Pons (tissue), 1 donor: ENCODE measurements around the gene YIF1A.
"Not testable (repeated sequence)": the region's sequence is repeated elsewhere in the genome, so short reads cannot be mapped to it uniquely, and the experiment has no call there.

Experiments
- DNase-seq: peaks from one replicate; pipeline ENCODE4 v3.0.0-alpha.2; 2016; ENCODE audit warnings: low spot score

Gene YIF1A

DNA sequence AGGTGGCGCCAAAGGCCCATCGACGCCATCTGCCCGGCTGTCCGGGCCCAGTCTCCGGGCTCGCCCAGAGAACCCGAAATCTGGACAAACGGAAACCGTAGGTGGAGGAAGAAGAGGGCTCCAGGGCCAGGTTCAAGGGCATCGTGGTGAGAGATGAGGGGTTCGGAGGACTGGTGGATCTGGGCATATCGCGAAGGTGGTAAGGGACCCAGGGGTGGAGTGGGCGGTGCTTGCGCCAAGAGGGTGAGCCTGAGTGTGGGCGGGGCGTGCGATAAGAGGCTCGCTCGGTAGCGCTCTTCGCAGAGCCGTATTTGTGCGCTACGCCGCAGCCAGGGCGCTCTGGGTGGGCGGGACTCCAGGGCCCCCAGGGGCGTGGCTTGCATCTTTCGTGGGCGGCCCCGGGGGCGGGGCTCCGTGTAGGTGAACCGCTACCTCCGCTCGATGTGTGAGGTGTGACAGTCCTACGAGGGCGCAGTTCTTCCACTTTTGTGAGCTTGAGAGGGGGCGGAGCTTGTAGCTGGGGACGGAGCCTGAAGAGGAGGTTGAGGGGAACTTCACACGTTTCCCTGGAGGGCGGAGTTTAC, 23.1 kb upstream of the YIF1A start:
- DNase-seq, result peak; percentile 87

DNA sequence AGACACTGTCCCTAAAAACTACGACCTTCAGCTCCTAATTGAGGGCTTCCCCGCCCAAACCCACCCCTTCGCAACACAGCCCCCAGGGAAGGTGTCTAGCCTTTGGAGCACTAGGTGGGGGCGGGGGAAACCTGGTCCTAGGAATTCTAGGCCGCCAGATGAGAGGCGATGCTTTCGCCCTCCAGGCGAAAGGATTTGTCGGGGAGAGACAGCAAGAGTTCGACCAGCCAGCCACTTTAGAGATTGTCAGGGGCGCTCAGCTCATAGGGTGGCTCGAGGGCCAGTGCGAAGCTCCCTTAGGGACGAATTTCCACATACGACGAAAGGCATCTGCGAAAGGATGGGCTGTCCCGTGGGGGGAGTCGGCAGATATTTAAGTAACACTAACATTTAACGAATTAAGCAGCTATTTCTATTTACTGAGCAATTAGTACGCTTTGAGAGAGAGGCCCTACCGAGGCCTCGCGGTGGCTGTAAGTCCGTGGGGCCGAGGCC, 22.6 kb upstream of the YIF1A start:
- no peak for DNase-seq

DNA sequence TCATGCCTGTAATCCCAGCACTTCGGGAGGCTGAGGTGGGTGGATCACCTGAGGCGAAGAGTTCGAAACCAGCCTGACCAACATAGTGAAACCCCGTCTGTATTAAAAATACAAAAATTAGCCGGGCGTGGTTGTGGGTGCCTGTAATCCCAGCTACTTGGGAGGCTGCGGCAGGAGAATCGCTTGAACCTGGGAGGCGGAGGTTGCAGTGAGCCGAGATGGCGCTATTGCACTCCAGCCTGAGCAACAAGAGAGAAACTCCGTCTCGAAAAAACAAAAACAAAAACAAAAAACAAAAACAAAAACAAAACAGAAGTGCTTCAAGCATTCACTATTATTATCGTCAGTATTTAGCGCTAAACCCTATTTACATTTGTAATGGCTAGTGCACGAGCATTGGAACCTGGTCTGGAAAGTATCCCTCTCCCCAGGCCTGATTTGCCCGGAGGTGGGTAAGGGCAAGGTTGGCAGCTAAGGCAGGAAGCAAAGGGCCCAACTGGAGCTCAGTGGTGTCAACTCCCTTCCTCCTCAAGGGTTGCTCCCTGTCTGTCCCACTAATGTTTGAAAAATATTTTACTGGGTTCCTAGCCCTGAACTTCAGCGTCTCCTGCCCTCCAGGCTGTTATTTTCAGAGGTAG, 22.0 kb upstream of the YIF1A start:
- not testable (repeated sequence) for DNase-seq

DNA sequence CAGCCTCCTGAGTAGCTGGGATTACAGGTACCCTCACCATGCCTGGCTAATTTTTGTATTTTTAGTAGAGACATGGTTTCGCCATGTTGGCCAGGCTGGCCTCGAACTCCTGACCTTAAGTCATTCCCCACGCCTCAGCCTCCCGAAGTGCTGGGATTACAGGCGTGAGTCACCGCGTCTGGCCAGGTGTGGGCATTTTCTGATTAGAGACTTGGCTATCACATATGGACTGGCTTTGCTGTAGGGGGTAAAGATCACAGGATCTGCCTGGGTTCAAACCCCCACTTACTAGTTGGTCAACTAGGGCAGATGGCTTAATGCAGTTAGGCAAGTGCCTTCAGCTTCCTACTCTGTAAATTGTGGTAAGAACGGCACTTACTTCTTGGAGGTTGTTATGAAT, 21.4 kb upstream of the YIF1A start:
- DNase-seq, result no peak

DNA sequence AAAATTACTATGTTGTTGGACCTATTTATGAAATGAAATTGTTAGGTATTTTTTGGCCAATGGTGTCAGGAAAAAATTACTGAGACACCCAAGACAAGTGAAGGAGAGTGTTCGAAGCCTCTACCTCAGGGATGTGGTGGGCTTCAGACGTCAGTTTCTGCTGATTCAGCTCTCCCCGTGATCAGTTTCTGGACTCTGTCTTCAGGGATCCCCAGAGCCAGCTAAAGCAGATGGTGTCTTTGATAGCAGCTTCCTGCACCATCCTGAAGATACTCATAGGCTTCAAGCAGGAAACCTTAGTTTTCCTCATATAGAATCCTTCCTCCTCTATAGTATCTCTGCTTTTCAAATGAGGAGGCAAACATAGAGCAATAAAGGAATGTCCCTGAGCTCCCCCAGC, 20.5 kb upstream of the YIF1A start:
- DNase-seq, result no peak

DNA sequence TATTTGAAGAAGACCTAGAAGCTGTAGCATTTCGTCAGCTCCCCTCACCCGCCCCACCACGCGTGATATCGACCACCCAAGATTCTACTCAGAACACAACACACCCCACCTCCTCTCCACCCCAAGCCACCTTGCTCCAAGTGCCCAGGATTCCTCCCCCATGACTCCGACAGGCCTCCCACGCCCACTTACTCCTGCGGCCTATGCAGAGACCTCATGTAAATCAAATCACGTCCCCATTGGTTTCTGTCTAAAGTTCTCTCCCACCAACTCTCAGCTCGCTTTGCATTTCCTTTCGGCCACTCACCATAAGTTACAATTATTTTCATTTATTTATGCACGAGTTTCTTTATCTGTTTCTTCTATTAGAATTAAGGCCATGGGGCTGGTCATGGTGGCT, 13.7 kb upstream of the YIF1A start:
- no peak for DNase-seq

DNA sequence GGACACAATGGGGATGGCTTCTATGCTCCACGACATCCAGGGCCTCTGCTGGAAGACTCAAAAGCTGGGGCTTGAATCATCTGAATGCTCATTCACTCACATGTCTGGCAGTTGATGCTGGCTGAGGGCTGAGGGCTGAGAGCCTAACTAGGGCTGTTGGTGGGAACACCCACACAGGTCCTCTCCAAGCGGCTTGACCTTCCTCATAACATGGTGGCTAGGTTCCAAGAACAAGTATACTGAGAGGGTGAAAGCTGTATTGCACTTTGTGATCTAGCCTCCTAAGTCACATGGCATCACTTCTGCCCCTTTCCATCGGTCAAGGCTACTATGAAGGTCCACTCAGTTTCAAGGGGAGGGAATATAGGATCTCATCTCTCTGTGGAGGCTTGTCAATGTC, 10.2 kb upstream of the YIF1A start:
- DNase-seq, result no peak

DNA sequence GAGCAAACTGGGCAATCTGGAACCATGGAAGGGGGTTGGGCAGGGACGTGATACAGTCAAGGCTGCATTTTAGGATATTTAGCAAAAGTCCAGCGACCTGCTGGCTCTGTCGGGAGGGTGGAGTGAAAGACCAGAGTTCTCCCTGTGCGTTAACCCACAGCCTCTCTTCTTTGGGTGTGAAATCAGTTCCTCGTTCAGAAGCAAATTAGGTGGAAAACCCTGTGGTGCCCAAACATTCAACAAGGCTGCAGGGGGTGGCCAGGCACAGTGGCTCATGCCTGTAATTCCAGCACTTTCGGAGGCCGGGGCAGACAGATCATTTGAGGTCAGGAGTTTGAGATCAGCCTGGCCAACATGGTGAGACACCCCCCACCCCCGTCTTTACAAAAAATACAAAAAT, 8.7 kb upstream of the YIF1A start:
- DNase-seq, result no peak

DNA sequence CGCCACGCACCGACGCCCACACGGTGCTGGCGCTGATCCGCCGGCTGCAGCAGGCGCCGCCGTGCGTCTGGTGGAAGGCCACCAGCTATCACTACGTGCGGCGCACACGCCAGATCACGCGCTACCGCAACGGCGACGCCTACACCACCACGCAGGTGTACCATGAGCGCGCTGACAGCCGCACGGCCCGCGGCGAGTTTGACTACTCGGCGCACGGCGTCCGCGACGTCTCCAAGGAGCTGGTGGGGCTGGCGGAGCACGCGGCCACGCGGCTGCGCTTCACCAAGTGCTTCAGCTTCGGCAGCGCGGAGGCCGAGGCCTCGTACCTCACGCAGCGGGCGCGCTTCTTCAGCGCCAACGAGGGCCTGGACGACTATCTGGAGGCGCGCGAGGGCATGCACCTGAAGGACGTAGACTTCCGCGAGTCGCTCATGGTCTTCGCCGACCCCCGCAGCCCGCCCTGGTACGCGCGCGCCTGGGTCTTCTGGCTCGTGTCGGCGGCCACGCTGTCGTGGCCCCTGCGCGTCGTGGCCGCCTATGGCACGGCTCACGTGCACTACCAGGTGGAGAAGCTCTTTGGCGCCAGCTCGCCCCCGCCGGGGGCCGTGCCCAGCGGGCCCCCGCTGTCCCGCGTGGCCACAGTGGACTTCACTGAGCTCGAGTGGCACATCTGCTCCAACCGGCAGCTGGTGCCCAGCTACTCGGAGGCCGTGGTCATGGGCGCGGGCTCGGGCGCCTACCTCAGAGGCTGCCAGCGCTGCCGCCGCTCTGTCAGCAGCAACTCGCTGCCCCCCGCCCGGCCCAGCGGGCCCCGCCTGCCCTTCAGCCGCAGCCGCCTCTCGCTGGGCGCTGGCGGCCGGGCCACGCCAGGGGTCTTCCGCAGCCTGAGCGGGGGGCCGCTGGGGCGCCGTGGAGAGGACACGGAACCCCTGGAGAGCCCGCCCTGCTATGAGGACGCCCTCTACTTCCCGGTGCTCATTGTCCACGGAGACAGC, 6.0 kb upstream of the YIF1A start:
- no peak for DNase-seq

DNA sequence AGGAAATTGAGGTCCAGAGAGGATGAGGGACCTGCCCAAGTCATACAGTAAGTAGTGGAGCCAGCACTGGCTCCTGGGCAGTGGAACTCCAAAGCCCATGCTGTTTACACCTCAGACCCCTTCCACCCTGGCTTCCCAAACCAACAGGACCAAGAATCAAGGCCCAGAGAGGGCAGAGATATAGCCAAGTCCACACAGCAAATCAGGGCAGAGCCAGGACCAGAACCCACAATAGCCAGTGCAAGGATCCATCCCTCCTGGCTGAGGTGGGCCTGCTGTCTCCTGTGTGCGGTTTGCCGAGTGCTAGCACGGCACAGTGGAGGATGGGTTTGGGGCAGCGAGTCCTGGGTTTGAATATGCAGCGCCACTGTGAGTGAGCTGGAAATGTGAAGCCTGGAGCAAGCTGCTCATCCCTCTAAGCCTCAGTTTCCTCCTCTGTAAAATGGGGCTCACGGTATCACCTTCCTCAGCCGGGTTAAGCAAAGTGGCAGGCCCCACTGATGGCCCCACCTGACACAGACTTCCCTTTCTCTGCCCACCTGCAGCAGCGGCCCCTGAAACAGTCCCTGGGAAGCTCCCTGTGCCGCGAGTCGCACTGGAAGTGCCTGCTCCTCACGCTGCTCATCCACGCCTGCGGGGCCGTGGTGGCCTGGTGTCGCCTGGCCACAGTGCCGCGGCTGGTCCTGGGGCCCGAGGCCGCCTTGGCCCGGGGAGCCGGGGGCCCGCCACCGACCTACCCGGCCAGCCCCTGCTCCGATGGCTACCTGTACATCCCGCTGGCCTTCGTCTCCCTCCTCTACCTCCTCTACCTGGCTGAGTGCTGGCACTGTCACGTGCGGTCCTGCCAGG, 5.1 kb upstream of the YIF1A start:
- DNase-seq, result no peak

DNA sequence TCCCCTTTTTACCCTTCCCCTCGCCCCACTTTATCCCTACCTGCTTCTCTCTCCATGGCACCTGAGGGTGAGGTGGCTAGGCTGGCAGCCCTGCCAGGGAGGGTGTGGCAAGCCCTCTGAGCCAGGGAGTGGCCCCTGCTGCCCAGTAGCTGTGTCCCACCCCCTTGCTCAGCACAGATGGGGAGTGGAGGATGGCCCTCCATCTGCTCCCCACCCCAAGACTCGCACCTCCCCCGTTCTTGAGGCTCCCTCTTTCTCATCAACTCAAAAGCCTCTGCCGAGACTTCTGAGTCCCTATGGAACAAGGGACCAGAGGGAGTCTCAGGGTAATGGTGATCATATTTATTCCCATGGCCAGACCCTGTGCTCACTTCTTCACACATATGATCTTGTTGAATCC, 4.4 kb upstream of the YIF1A start:
- DNase-seq, result no peak

DNA sequence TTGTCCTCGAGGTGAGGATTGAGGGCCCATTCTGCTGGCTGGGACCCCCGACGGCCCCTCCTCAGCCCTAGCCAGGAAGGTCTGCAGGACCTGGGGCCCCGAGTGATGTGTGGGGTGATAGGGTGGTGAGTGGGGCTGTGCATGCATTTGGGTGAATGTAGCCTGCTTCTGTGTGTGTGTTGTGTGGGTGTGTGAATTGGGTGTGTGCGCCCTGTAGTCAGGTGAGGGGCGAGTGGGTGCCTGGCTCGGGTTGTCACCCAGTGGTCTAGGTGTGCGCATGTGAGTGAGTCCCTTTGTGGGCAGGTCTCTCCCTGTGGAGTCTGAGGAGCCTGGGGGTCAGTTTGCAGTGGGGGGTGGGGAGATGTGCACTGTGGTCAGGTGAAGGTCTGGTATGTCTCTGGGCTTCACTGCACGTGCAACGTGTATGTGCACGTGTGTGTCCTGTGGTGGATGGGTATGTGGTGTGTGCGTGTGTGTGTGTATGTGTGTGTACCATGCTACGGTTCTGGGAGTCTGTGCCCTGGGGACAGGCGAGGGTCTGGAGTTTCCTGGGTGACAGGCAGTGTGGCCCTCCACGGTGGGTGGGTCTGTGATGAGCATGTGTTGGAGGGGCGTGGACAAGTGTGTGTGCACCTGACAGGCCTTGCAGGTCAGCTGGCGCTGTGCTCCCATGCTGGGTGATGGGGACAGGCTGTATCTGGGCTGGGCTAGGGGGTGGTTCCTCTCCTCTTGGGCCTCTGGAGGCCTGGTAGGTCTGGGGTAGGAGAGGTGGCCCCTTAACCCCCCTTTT, 3.8 kb upstream of the YIF1A start:
- no peak for DNase-seq

DNA sequence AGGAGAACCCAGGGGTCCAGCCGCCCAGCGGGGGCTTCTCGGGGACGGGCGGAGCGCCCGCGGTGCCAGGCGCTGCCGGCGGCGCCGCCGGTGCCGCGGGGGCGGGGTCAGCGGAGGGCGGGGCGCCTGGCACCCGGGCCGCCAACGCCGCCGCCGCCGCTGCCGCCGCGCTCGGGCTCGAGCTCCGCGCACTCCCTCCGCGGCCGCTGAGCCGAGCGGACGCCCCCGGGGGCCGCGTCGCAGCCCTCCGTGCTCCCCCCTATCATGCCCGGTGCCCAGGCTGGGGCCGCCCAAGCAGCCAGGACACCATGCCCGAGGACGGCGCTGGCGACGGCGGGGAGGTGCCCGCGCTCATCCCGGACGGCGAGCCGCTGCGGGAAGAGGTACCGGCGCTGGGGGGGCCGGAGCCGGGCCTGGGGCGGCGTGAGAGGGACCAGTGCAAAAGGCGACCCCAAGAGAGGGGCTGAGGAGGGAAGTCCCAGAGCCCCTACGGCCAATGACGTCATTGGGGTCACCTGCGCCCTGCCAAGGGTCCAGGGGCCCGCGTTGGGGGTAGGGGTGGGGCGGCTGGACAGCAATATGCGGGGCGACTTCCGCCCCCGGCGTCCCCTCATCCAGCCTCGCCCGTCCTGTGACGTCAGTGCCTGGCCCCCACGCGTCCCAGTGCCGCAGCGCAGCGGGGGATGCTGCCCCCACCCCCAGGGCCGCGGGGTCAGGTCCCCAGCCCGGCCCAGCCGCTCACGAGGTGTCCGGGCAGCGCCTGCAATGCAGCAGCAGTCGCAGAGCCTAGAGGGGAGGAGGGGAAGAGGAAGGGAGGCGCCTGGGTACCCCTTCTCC, 3.0 kb upstream of the YIF1A start, which contains the start of gene TMEM151A:
TMEM151A (plus strand) TSS at position 189 of the 837 bp plus-strand sequence; CDS start at position 309, 120 bp downstream.
- DNase-seq, result no peak

DNA sequence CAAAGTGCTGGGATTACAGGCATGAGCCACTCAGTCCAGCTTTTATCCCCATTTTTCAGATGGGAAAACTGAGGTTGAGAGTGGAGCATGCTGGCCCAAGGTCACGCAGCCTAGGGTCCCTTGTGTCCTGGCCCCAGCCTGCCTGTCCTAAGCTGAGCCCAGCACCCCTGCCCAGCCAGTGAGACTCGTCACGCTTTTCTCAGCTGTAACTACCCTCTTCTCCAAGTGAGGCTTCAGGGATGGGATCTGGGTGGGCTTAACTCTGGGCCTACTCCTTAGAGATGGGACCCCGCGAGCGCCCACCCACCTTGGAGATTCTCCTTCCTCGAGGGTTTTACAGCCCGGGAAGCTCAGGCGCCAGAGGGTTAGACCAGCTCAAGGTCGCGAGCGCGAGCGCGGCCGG, 2.4 kb upstream of the YIF1A start:
- DNase-seq, result no peak

DNA sequence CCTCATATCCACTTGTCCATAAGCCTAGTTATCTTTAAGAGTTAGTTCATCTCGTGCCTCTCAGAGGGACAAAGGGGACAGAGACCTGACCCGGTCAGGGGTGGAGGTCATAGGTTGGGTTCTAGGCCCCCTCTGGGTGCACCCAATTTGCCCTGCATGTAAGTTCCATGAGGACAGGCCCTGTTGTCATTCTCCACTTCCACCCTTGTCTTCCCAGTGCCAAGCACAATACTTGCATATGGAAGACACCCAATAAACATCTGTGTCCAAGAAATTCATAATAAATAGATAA, 1.3 kb upstream of the YIF1A start:
- no peak for DNase-seq

DNA sequence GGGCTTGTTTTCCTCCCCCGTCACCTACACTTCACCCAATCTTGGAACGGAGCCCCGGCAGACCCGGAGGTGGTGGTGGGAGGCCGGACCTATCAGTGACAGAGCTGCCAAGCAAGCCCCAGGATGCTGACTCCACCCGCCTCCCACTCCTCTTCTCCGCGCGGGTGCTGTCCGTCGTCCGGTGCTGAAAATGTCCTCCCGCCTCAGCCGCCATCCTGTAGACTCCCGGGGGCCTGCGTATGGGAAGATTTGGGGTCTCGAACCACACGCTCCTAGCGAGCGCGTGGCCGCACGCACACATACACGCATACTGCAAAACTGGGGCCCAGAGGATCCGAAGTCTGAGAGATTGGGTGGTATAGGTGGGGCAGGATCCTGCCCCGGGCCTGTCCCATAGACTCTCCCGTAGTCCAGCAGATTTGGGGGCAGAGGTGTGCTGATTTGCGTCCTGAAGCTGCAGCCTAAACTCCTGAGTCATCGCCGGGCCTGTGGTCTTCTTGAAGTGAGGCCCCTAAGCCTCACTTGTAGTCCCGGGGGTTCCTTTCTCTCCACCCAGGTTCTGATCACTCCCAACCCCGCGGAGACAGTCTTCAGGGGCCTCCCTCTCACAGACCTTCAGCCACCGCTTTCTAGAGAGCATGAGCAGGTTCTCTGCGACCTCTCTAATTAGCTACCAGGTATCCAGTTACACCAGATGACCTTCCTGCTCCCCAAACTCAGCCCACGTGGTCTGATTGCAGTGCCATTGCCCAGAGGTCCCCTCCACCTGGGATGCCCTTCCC, 796 bp upstream of the YIF1A start:
- no peak for DNase-seq

DNA sequence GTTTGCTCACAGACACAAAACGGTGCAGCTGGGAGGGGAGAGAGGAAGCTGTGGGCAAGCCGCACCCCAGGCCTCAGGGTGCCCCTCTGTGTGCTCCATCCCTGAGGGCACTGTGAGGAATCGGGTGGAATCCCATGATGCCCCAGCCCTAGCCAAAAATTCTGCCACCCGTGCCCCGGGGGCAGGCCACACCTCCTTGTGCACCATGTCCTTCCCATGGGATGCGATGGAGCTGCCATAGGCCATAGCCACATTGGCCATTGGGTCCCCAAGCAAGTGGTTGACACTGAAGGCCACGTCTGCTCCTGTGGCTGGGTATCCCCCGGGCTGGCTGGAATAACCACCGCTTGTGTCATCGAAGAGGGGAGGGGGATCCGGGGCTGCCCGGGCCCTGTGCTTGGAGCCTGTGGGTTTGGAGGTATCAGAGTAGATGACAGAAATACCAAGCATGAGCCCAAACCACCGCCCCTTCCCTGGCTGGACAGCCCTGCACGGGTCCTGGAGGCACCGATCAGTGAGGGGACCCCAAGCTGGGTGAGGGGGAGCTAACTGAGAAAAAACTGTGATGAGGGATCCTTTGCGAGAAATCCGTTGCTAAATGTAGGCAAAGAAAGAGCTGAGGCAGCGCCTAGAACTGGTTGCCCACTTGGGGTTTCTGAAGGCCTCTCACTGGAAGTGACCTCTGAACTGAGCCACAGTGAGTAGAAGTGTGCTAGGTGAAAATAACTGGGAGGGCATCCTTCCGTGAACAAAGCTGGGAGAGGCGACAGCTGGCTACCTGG, 863 bp downstream of the YIF1A start:
- DNase-seq, result no peak

DNA sequence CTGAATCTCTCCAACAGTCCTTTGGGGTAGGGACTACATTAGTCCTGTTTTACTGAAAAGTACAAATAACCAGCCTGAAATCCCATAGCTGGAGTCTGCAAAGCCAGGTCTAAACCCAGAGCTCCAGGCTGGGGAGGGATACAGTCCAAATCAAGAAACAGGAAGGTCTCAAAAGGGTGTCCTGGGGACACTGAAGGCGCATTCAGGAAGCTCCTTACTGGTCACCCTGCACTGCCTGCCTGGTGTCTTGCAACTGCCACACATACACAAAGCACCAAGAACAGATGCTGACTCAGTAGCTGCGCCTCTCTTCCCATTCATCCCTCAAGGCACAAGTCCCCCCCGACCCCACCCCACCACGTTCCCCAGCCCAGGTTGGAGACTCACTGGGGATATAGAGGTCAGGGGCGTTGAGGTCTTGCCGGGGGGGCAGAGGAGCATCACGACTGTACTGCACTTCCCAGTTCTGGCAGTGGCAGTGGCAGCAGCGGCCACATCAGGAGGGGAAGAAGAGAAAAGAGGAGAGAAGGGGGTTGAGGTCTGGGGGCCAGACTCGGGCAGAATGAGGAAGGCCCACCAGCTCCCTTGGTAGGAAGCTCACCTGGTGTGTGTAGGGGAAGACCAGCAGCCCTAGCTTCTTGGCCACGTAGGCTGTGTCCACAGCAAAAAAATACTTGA, 1.6 kb downstream of the YIF1A start:
- no peak for DNase-seq
